ENCODE data around the gene ADH5.

The ADH5 gene

GRCh38 chr4:99134586-99134985 is 46.0 kb upstream of the ADH5 start:
- TF ChIP-seq TAF1 (IDR thresholded peaks at IDR 0.05; ENCODE audit: low read depth) (no peak), ZBTB7A (IDR thresholded peaks at IDR 0.05; ENCODE audit: low read depth) (no peak), RAD21 (IDR thresholded peaks at IDR 0.05; ENCODE audit: low read depth) (no peak), CEBPB (IDR thresholded peaks at IDR 0.05) (no peak), MAX (IDR thresholded peaks at IDR 0.05) (no peak), YY1 (IDR thresholded peaks at IDR 0.05; ENCODE audit: low read depth) (no peak), FOXM1 (IDR thresholded peaks at IDR 0.05; ENCODE audit: borderline replicate concordance, low read depth) (no peak), TCF12 (IDR thresholded peaks at IDR 0.05; ENCODE audit: low read depth) (no peak), NFIC (IDR thresholded peaks at IDR 0.05) (no peak)

GRCh38 chr4:99131378-99131777 is 42.8 kb upstream of the ADH5 start:
- TF ChIP-seq TAF1 (IDR thresholded peaks at IDR 0.05; ENCODE audit: low read depth) (no peak), TEAD4 (IDR thresholded peaks at IDR 0.05) (no peak), EGR1 (IDR thresholded peaks at IDR 0.05) (no peak), RAD21 (IDR thresholded peaks at IDR 0.05; ENCODE audit: low read depth) (no peak), ZBTB7A (IDR thresholded peaks at IDR 0.05; ENCODE audit: low read depth) (no peak), FOXM1 (IDR thresholded peaks at IDR 0.05; ENCODE audit: borderline replicate concordance, low read depth) (no peak), NFIC (IDR thresholded peaks at IDR 0.05) (no peak), CREB1 (IDR thresholded peaks at IDR 0.05; ENCODE audit: low read depth) (no peak), TCF12 (IDR thresholded peaks at IDR 0.05; ENCODE audit: low read depth) (no peak)
- TF ChIP-seq, protein P1, sequence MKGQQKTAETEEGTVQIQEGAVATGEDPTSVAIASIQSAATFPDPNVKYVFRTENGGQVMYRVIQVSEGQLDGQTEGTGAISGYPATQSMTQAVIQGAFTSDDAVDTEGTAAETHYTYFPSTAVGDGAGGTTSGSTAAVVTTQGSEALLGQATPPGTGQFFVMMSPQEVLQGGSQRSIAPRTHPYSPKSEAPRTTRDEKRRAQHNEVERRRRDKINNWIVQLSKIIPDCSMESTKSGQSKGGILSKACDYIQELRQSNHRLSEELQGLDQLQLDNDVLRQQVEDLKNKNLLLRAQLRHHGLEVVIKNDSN (IDR thresholded peaks at IDR 0.05) = no peak

DNA sequence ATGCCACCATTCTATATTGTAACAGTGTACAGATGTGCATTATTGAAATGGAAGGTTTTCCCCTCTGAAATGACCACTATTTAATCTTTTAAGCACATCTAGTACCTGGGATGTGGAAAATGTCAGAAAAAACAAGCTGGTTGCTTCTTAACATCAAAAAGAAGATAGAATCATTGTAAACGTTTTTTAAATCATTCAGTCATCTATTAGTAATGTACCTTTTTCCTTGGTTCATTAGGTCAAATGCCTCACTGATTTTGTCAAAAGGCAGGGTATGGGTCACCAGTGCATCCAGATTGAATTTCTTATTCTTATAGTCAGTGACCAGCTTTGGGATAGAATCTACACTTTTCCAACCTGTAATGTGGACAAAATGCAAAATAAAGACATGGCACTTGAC is 37.8 kb upstream of the ADH5 start:
- TF ChIP-seq ZBTB7A (IDR thresholded peaks at IDR 0.05; ENCODE audit: low read depth) = no peak
- TF ChIP-seq, protein P2, sequence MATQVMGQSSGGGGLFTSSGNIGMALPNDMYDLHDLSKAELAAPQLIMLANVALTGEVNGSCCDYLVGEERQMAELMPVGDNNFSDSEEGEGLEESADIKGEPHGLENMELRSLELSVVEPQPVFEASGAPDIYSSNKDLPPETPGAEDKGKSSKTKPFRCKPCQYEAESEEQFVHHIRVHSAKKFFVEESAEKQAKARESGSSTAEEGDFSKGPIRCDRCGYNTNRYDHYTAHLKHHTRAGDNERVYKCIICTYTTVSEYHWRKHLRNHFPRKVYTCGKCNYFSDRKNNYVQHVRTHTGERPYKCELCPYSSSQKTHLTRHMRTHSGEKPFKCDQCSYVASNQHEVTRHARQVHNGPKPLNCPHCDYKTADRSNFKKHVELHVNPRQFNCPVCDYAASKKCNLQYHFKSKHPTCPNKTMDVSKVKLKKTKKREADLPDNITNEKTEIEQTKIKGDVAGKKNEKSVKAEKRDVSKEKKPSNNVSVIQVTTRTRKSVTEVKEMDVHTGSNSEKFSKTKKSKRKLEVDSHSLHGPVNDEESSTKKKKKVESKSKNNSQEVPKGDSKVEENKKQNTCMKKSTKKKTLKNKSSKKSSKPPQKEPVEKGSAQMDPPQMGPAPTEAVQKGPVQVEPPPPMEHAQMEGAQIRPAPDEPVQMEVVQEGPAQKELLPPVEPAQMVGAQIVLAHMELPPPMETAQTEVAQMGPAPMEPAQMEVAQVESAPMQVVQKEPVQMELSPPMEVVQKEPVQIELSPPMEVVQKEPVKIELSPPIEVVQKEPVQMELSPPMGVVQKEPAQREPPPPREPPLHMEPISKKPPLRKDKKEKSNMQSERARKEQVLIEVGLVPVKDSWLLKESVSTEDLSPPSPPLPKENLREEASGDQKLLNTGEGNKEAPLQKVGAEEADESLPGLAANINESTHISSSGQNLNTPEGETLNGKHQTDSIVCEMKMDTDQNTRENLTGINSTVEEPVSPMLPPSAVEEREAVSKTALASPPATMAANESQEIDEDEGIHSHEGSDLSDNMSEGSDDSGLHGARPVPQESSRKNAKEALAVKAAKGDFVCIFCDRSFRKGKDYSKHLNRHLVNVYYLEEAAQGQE (IDR thresholded peaks at IDR 0.05; ENCODE audit: low read depth) = no peak
- no peak for TF ChIP-seq EGR1 (IDR thresholded peaks at IDR 0.05)
- TF ChIP-seq NFIC (IDR thresholded peaks at IDR 0.05) = no peak
- no peak for TF ChIP-seq EP300 (IDR thresholded peaks at IDR 0.05; ENCODE audit: borderline replicate concordance)
- TF ChIP-seq, protein P1 (IDR thresholded peaks at IDR 0.05) = no peak
- TF ChIP-seq YY1 (IDR thresholded peaks at IDR 0.05; ENCODE audit: low read depth) = no peak
- TF ChIP-seq TAF1 (IDR thresholded peaks at IDR 0.05; ENCODE audit: low read depth) = no peak
- TF ChIP-seq MAX (IDR thresholded peaks at IDR 0.05) = no peak
- no peak for TF ChIP-seq CREB1 (IDR thresholded peaks at IDR 0.05; ENCODE audit: low read depth)

DNA sequence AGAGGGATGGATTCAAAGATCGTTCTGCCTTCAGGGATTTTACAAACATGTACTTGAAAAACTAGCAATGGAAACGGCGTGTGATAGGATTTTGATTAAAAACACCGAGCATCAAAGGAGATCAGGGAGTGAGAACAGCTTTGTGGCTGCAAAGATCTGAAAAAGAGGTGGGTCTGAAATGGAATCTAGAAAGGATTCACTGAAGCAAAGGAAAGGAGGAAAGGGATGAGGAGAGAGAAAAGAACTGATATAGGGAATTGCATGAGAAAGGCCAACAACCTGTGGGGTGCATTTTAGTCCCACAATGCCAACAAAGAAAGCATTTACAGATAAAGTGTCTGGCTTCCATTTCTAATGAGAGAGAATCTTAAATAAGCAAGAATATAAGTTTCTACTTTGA is 32.4 kb upstream of the ADH5 start:
- TF ChIP-seq RAD21 (IDR thresholded peaks at IDR 0.05; ENCODE audit: low read depth) = no peak
- TF ChIP-seq EP300 (IDR thresholded peaks at IDR 0.05; ENCODE audit: borderline replicate concordance) = no peak
- TF ChIP-seq FOXM1 (IDR thresholded peaks at IDR 0.05; ENCODE audit: borderline replicate concordance, low read depth) = no peak

GRCh38 chr4:99120501-99120900 is 31.9 kb upstream of the ADH5 start:
- TF ChIP-seq YY1 (IDR thresholded peaks at IDR 0.05; ENCODE audit: low read depth) = no peak
- TF ChIP-seq FOXM1 (IDR thresholded peaks at IDR 0.05; ENCODE audit: borderline replicate concordance, low read depth) = no peak
- TF ChIP-seq CEBPB (IDR thresholded peaks at IDR 0.05) = no peak
- no peak for TF ChIP-seq TCF12 (IDR thresholded peaks at IDR 0.05; ENCODE audit: low read depth)
- TF ChIP-seq, protein P1 (IDR thresholded peaks at IDR 0.05) = no peak
- TF ChIP-seq TEAD4 (IDR thresholded peaks at IDR 0.05) = no peak

- TF ChIP-seq, protein P1 (IDR thresholded peaks at IDR 0.05) = no peak
- peak; percentile 40 for TF ChIP-seq RAD21 (IDR thresholded peaks at IDR 0.05; ENCODE audit: low read depth)
These were observed 29.5 kb upstream of the ADH5 start for GRCh38 chr4:99117876-99118693.

DNA sequence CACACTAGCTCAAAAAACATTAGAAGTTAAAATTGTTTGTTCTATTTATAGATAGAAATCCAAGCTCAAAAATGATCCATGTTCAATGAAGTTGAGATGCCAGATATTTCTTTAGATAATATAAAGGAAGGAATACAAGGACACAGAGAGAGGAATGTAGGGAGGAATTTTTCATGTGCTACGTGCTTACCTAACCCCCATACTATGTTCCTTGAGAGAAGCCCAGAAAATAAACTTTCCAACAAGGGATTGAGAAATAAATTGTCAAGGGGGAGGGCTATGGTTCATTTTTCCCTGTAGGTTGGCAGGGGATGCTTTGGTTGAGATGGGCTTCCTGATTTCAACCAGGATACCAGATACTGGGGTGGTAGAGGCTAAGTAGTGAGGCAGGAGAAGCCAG is 15.6 kb upstream of the ADH5 start:
- TF ChIP-seq FOXM1 (IDR thresholded peaks at IDR 0.05; ENCODE audit: borderline replicate concordance, low read depth) = no peak
- TF ChIP-seq TAF1 (IDR thresholded peaks at IDR 0.05; ENCODE audit: low read depth) = no peak
- no peak for TF ChIP-seq EP300 (IDR thresholded peaks at IDR 0.05; ENCODE audit: borderline replicate concordance)

Measured in Ishikawa (cell line).